GM12874 (cell line): ENCODE data around the gene ELOB.

Experiments used
- CTCF ChIP-seq: IDR thresholded peaks from 2 replicates; pipeline ENCODE4 v1.5.1; 2011; ENCODE audit warnings: low read depth, mild to moderate bottlenecking, control low read depth, low read length, moderate library complexity; ENCODE audit not compliant: insufficient read depth

ELOB gene

GRCh38 chr16:2767891-2768290 lies 9.2 kb downstream of the ELOB start:
- TF ChIP-seq CTCF = no peak

- no peak for TF ChIP-seq CTCF
Measured at GRCh38 chr16:2767140-2767731, 9.8 kb downstream of the ELOB start.

- no peak for TF ChIP-seq CTCF
Measured at GRCh38 chr16:2766430-2767139, 10.5 kb downstream of the ELOB start.

- TF ChIP-seq CTCF = no peak
Measured at GRCh38 chr16:2765462-2766404, 11.3 kb downstream of the ELOB start.

- no peak for TF ChIP-seq CTCF
Measured at GRCh38 chr16:2764718-2765117, 12.4 kb downstream of the ELOB start.

- no peak for TF ChIP-seq CTCF
Measured at GRCh38 chr16:2763173-2763572, 13.9 kb downstream of the ELOB start.

- TF ChIP-seq CTCF = no peak
Measured at GRCh38 chr16:2762711-2763110, 14.4 kb downstream of the ELOB start.
